Uterus (tissue), 2 donors: ENCODE data around the gene SPAG4.

Source experiments
- POLR2A ChIP-seq, 2 donors: fragments of 450-650 bp; IDR thresholded peaks; one replicate each; pipeline ENCODE4 v1.6.1; 2016; ENCODE audit warnings: antibody characterized with exemption in 2 of 2, mild to moderate bottlenecking in 1 of 2, moderate library complexity in 1 of 2
- TF ChIP-seq, protein P1 (sequence below), 4 experiments: fragments of 200-600 bp in 2 of 4; fragments of 450-650 bp in 2 of 4; sonication (generic) in 2 of 4; IDR thresholded peaks; one replicate each; pipeline ENCODE4 v1.5.1; 2016 to 2019; ENCODE audit warnings: antibody characterized with exemption in 4 of 4, mild to moderate bottlenecking in 2 of 4, moderate library complexity in 1 of 4

GRCh38 chr20:35610833-35611427 lies 4.7 kb upstream of the SPAG4 start:
- TF ChIP-seq, protein P1, sequence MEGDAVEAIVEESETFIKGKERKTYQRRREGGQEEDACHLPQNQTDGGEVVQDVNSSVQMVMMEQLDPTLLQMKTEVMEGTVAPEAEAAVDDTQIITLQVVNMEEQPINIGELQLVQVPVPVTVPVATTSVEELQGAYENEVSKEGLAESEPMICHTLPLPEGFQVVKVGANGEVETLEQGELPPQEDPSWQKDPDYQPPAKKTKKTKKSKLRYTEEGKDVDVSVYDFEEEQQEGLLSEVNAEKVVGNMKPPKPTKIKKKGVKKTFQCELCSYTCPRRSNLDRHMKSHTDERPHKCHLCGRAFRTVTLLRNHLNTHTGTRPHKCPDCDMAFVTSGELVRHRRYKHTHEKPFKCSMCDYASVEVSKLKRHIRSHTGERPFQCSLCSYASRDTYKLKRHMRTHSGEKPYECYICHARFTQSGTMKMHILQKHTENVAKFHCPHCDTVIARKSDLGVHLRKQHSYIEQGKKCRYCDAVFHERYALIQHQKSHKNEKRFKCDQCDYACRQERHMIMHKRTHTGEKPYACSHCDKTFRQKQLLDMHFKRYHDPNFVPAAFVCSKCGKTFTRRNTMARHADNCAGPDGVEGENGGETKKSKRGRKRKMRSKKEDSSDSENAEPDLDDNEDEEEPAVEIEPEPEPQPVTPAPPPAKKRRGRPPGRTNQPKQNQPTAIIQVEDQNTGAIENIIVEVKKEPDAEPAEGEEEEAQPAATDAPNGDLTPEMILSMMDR (IDR thresholded peaks at IDR 0.05): no peak
- TF ChIP-seq POLR2A (IDR thresholded peaks at IDR 0.05): no peak
